NCI-H226 (cell line): Measurements from ENCODE around the gene TMEM179.
A peak's percentile ranks its signal among the peaks of the same experiment; 100 is the strongest.
"Not testable (repeated sequence)": the region's sequence is repeated elsewhere in the genome, so short reads cannot be mapped to it uniquely, and the experiment has no call there.

Experiments used
- DNase-seq: peaks from one replicate; pipeline ENCODE4 v3.0.0-alpha.2; 2015

Gene TMEM179

DNA sequence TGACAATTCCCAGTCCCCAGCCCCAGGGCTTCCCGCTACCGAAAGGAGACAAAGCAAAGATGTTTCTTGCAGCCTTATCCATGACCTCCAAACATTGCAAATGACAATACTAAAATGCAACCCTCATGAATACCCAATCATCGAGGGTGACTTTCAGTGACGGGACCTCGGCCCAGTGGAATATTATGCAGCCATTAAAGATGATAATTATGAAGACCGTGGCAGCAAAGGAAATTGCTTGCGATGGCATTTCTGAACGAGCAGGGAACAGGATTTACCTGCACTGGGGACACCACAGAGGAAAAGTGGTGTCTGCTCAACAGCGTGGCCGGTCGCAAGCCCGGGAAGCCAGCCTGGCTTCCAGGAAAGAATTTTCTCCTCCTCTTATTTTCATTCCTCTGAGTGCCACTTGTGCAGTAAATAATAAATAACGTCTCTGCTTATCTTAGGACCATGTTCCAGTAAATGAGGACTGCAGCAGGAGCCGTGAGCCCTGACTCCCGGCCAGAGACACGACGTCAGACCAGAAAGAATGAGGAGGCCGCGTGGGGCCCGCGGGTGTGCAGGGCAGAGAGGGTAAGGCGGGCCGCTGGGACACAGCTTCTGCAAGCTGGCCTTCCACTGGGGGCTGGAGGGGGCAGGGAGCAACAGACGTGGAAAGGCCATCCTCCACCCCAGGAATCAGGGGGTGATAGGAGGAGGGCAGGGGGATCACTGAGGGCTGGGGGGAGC lies 18.4 kb downstream of the TMEM179 start:
- DNase-seq = no peak

DNA sequence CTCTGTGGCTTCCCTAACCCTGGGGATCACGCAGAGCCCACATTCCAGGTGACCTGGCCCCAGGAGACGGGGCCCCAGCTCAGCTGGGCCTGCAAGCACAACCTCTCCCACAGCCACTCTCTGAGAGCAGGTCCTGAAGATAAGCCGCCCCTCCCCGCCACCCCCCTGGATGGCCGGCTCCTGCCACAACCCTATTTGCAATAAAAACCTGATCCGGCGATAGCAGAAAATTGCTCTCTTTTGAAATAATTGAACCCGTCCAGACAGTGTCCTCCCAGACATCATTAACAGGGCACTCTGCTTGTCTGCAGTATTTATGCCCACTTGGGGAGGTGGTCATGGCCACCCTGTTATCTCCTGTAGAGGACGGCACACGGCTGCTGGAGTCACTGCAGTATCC lies 20.0 kb downstream of the TMEM179 start:
- no peak for DNase-seq

DNA sequence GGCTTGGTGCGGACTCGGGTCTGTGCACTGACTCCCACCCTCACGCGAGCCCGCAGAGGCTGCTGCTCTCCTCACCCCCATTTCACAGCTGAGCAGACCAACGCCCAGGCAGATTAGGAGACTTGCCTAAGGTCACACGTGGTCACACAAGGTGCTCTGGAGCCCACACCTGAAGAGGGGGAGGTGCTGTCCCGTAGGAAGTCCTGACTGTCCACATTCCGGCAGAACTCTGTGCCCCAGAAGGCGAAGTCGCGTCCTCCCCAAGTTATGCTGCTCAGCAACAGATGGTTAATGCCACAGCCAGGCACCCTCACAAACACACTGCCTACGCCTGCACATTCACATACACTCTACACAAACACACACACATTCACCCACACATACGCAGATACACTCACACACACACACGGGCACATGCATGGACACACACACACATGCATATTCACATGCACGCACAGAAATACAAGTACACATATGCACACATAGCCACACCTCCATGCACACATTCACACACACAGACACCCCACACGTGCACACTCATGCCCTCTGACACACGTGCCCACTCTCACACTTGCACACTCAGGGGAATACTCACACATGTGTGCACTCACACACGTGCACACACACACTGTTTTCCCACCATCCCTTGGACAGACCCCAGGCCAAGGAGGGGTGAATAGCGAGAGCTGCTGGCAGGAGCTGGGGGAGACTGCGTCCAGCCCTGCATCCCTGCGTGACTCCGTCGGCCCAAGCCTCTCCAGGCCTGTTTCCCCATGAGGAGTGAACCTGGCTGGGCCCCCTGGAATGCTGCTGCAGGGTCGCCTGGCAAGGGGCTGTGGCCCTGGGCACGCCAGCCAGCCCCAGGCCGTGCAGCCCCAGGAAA lies 20.9 kb downstream of the TMEM179 start:
- DNase-seq = no peak

DNA sequence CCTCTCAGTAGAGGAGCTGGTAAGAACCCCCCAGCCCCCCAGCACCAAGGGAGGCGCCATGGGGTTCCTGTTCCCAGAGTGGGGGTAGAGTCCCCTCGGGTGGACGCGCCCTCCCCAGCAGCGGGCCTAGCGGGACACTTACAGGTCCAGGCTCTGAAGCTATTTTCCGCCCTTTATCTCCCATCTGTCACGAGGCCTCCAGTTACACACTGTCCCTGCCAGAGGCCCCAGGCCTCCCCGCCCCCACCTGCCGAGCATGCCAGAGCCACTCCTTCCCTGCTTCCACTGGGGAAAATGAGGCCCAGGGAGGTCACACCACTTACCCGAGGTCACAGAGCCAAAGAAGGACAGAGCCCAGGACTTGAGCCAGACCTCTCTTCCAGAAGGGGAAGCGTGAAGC lies 21.9 kb downstream of the TMEM179 start:
- DNase-seq = no peak

DNA sequence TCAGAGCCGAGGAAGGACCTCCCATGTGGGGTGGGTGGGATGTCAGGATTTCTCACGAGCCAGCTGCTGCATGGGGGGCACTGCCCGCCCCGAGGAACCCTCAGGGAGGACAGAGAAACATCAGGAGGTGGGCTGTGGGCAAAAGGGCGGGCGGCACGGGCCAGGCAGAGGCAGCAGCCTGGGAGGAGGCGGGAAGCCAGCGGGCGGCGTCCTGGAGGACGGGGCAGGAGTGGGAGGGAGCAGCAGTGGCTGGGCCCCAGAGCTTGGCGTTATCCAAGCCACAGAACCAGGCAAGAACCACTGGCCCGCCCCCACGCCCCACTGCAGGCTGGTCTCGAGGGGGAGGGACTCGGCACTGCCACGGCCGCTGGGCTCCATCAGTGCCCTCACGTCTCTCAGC lies 22.6 kb downstream of the TMEM179 start:
- no peak for DNase-seq

DNA sequence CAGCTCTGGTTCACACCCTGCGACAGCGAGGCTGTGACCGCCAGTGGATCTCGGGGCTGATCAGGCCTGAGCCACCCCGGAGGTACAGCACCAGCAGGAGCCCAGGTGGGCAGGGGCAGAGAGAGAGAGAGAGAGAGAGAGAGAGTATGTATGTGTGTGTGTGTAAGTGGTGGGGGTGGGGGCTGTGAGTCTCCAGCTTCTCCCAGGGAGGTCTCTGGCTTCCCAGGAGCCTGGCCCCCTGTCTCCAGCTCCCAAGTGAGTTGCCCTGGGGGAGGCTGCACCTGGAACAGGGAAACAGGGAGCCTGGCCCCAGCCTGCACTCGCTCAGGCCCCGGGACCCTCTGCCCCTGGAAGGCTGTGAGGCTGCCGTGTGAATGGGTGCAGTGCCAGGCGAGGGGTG lies 23.1 kb downstream of the TMEM179 start:
- no peak for DNase-seq

DNA sequence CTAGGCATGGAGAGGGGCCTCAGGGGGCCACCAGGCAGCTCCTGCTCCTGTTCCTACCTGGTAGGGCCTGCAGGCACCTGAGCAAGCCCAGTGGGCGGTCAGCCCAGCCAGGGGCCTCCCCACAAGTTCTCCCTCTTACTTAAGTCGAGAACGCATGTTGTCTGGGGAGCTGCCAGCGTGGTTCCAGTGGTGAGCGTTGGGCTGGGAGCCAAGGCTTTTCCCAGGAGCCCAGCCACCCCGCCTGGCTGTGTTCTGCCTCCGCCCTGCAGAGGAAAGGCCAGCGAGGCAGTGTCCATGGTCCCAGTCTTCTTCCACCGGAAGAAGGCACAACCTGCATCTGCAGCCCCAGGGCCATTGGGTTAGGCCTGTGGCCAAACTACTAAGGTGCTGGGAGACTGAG lies 23.6 kb downstream of the TMEM179 start:
- peak; percentile 10 for DNase-seq

DNA sequence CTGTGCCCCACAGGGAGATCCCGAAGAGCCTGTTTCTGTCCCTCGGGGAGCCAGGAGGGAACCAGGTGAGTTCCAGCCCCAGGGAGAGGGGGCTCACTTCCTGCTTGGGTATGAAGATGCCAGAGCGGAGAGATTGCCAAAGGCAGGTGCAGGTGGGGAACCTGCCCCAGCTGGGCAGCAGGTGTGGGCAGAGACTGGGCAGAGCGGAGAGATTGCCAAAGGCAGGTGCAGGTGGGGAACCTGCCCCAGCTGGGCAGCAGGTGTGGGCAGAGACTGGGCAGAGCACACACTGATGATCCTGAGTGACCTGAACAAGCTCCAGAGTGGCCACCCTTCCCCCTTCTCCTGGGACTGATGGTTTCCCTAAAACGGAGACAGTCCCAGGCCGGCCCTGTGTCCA lies 24.6 kb downstream of the TMEM179 start:
- not testable (repeated sequence) for DNase-seq

DNA sequence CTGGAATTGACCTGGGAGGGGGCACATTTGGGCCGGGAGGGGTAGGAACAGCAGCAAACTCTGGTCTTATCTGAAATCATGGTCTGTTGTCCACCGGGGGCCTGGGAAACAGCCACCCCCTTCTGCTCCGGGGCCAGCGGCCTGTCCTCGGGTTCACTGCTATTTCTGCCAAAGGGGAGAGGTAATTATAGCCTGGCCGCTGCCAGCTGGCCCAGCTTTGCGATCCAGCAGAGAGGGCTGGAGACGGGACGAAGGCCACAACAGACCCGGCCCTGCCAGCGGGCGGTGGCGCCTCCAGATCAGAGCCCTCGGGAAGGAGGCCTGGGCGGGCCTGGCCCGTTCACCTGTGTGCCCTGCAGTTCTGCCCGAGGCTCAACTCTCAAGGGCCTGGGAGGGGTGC lies 25.1 kb downstream of the TMEM179 start, which contains the start of gene C14orf180:
Gene C14orf180 (plus strand): TSS at position 258 of the 400 bp plus-strand sequence. CDS start 6,667 bp downstream, outside the sequence.
- DNase-seq = no peak

DNA sequence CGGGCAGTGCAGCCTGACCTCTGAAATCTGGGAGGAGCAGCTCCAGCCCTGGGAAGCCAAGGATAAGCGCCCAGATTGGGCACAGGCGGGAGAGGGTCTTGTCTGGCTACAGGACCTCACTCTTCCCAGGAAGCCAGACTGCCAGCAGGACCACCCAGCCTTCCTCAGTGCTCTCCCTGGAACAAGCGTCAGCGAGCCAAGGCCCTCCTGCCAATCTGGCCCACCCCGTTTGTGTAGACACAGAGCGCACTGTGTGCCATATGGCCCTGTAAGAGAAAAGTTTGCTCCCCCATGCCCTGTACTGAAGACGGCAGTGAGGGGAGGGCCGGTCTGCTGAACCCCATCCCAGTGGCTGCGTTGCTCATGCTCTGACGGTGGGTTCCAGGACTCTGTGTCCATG lies 26.3 kb downstream of the TMEM179 start:
- DNase-seq = no peak

DNA sequence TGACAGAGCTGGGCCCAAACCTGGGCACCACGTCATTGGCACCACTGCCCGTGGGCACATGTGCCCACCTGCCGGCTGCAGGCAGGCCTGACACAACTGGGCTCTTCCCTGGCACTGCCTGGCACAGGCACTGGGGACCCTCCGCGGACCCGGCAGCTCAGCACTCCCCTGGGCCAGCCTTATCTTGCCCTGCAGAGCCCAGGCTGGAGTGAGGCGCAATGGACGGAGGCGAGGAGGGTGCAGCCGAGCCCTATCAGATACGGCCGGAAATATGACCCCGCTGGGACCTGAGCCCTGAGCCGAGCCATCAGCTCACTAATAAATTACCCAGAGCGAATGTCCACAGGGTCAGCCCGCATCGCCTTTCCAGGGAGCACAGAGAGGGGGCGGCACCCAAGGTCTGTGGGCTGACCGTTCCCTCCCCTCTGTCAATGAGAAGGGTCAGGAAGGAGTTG lies 26.7 kb downstream of the TMEM179 start:
- DNase-seq = no peak

DNA sequence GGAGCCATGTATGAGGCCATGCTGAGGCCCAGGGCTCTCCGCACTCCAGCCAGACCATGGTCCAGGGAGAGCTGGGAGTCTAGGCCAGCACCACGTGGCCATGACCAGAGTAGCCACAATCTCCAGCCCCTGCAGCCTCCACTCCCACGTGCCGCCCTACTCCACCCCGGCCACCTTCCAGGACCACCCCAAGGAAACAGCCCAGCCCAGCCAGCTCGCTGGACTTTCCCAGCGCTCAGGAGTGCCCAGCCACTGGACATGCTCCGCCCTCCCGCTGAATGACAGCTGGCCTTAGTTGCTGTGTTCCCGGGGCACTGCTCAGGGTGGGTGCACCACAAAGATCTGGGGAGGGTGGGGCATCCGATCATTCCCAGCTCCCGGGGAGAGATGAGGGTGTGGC lies 27.1 kb downstream of the TMEM179 start:
- DNase-seq = no peak

DNA sequence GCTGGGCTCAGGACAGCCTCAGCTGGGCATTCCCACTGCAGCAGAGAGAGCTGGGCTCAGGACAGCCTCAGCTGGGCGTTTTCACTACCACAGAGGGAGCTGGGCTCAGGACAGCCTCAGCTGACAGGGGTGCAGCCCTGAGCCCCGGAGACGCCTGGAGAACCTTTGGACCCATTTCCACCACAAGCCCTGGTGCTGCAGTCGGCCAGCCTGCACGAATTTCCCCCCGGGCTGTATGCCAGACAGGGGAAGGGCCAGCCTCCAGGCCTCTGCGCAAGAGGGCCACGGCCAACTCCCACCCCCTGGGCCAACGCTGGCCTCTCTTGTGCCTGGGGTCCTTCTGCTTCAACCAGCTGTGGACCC lies 27.6 kb downstream of the TMEM179 start:
- DNase-seq = no peak

DNA sequence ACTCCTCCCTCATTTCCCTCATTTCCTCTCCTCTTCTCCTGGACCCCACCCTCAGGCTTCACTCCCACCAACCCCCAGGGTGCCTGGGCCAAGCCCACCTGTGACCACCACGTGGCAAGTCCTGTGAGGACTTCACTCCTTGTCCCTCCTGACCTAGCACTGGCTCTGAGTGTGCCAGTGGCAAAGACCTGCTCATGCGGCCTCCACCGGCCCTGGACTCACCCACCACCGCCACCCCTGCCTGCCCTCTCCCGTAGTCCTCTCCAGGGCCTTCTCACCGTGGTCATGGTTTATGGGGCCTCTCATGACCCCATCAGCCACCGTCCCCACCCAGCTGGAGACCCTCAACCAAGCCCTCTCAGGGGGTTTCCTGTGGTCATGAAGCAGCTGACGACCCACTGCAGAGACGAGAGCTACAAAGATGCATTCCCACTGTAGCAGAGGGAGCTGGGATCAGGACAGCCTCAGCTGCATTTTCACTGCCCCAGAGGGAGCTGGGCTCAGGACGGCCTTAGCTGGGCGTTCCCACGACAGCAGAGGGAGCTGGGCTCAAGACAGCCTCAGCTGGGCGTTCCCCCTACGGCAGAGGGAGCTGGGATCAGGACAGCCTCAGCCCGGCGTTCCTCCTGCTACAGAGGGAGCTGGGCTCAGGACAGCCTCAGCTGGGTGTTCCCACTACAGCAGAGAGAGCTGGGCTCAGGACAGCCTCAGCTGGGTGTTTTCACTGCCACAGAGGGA lies 28.2 kb downstream of the TMEM179 start:
- no peak for DNase-seq

DNA sequence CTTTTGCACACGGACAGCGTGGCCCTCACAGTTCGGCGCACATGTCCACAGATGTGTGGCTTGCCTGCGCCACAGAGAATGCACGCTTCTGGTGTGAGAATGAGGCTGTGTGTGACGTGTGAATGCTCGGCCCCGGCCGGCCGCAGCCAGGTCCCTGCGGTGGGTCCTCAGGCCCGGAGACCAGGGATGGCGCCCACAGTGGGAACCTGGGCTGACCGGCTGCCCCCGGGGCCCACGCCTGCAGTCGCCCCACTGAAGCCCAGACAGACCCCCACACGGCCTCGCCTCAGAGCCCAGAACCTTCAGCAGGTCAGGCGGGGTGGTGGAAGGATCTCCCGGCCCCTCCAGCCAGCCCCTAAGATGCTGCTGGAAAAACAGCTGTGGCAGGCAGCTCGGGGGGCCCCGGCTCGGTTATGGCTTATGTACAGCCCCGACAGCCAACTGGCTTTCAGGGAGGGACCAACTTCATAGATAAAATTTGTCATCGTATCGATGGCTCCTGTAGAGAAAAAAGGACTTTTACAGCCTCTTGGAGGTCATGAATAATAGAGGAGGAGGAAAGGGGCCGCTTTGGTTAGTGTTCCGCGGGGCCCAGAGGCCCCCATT lies 29.5 kb downstream of the TMEM179 start:
- DNase-seq = no peak

DNA sequence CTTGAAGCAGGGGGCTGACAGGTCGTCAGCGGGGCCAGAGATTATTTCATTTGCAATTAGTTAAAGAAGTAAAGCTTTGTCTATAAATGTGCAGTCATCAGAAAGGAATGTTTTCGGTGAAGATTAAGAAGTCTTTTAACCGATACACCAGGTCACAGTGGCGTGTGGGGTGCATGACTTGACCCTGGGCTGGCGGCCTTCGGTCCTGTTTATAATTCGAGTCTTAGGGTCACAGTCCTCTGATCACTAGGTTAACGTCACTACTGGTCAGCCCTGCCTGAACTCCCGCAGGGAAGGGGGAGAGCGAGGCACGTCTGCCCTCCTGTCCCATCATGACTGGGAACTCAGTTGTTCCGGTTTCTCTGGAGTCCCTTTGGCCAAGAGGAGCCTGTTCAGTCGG lies 30.0 kb downstream of the TMEM179 start:
- no peak for DNase-seq

DNA sequence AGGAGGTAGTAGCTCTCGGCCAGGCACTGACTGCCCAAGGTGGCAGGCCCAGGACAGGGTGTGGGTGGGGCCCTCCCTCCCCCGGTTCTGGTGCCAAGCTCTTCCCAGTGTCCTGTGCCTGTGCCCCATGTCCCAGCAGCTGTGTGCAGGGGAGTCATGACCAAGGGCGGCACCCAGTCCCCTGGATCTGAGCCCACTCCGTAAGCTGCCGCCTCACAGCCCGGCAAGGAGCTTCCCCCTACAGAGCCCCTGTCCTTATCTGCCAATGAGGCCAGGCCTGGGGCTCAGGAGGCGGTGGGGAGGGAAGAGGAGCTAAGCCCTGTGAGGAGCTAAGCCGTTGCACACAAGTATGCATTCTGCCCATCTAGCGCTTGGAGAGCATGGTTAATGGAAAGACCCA lies 30.6 kb downstream of the TMEM179 start:
- DNase-seq = no peak

DNA sequence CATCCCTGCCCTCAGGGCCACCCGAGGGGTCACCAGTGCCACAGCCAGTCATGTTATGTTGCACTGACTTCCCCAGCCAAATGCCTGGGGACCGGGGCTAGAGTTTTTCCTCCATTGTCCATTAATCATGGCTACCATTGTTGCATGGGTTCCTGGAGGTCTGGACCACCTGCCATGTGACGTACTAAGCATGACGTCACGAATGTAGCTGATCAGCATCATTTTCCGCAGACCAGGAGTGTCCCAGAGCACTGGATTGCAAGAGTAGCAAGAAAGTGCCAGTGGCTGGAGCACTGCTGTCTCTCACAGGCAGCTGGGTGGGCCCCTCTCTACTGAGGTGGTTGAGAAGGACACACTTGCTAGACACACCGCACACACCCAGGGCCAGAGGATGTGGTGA lies 31.9 kb downstream of the TMEM179 start:
- no peak for DNase-seq

DNA sequence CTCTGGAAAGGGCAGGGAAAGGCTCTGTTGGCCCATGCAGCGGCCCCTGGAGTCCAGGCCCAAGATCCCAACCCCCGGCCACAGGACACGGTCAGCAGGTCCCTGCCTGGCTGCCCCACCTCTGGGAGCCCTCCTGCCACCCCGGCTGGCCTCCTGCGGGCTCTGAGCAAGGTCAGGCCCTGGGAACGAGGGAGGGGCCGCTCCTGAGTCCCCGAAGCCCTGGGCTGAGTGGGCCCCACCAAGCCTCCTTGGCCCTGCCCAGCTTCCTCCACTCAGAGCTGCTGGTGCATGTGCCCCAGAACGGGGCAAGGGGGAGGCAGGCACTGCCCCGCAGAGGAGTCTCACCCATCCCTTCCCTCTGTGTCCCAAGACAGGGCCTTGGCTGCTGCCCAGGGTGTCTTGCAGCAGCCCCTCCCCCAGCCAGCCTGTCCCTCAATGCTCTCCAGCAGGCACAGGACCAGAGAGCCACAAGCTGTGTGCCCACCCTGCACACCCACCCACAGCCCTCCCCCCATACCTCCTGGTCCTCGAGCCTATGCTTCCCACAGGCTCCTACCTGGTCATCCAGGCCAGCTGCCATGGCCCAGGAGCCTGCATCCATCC lies 32.4 kb downstream of the TMEM179 start:
- DNase-seq = no peak

DNA sequence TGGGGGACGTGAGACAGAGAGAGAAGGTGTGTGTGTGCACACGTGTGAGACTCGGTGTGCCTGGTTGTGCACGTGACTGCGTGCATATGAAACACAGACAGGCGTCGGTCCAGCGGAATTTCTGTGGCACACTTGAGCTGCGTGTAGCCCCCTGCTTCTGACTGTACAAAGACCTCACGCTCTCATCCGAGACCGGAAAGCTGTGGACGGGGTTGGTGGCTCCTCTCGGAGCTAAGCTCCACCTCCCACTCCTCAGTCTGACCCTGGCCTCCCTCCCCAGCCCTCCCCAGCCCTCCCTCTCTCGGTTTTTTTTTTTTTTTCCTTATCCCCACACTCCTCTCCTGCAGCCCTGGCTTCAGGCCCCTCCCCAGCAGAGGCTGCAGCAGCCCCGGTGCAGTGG lies 33.3 kb downstream of the TMEM179 start:
- no peak for DNase-seq

DNA sequence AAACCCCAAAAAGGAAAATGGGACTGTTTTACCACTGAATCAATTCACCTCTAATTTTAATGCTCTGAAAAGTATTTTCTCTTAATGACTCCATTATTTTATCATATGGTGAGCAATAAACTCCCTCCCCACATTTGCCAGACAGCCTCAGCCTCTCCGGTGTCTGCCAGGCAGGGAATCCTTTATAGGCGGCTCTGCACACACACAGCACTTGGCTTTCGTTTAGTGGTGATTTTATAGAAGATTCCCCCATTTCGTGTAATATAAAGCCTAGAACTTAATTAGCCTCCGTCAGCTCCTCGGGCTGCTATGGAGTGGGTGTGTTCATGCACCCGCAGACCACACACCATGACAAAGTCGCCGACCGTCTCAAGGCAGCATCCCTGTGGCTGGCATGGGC lies 35.1 kb downstream of the TMEM179 start:
- no peak for DNase-seq

DNA sequence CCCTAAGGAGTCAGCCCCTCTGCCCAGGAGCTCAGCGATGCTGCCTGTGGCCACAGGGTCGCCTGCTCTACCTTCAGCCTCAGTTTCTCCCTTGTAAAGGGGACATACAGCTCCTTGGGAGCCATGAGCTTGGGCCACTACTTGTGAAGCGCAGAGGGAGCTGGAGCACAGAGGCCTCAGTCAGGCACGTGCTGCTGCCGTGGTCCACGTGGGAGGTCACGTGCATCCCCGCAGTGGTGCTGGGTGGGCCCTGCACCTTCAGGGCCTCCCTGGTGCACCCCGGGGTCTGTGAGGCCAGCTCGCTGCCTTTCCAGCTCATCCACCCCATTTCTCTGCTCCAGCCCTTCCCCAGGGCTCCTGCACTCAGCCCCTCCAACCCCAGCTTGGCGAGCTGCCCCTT lies 36.0 kb downstream of the TMEM179 start:
- DNase-seq = no peak

DNA sequence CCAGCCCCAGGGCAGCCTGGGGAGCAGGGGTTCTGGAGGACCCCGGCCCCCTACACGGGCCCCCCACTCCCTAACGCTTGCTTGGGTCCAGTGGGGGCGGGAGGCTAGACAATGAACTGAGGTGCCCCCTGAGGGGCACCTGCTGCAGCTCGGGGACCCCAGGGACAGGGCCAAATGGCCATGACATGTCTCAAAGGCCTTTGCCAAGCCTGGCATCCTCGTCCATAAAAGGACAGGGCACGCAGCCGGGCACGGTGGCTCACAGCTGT lies 36.7 kb downstream of the TMEM179 start:
- DNase-seq = no peak
